Daoy (cell line): ENCODE results near the gene SPOCD1. TPM values are rescaled to one million over a fixed set of nuclear protein-coding genes. Genes with fewer than 3 reads are reported as not detected.
A peak's percentile ranks its signal among the peaks of the same experiment; 100 is the strongest.

Experiments
- DNase-seq: peaks from one replicate; pipeline ENCODE4 v3.0.0-alpha.2; 2015; ENCODE audit warnings: low read depth
- total RNA-seq: library from RNA; depleted of rRNA; stranded (reverse); fragments of >200 nt; shearing (Covaris generic); gene quantifications from 2 replicates; pipeline ENCODE4 v1.2.3, GENCODE V29; 2014

Gene SPOCD1
- total RNA-seq, 1 experiment from 2014 or later: 92.7 TPM

- DNase-seq: no peak
Observed at GRCh38 chr1:31771891-31772668, 43.7 kb downstream of the SPOCD1 start.

GRCh38 chr1:31769720-31770390, 46.0 kb downstream of the SPOCD1 start:
- DNase-seq: no peak

DNA sequence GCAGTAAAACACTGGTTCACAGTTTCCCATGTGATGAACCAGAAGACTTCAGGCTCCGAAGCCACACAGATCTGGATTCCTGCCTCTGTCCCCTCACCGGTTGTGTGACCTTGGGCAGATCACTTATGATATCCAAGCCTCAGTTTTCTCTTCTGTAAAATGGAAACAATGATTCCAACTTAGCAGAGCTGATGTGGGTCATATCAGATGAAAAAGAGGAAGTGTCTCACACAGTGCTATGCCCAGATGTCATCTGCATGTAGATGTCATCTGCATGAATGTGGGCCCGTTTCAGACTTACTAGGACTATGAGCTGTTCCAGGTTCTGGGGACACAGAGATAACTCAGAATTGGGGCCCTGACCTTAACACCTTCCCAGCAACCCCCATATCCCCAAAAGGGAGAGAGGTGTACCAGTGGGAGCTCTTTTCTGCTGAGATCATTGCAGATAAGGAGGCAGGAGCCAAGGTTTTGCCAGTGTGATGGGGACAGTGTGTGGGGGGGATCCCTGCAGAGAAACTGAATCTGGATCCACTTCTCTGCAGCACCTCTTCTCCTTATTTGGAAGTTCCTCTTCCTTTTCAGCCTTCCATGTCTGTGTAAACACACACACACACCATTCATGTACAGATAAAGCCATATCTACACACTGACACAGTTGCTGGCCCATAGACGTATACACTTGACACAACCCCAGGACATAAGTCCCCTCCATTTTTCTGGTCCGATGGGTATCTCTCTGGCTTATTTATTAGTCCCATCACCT, 46.7 kb downstream of the SPOCD1 start:
- no peak for DNase-seq

DNA sequence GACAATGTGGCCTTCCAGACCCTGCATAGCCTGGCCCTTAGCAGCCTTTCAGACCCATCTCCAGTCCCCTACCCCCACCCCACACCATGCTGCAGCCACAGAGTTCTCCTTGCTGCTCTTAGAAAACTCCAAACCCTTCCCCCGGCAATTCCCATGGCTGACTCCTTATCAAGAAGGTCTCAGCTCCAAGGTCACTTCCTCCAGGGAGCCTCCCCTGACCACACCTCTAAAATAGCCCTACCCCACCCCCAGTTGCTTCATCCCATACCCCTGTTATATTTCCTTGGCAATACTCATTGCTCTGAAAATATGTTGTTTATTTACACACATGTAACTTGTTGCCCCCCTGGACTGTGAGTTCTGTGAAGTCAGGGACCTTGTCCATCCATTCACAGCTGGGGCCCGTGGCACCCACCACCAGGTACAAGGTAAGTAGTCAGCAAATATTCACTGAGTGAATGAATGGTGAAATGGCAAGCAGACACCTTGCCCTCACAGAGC, 47.4 kb downstream of the SPOCD1 start:
- no peak for DNase-seq

DNA sequence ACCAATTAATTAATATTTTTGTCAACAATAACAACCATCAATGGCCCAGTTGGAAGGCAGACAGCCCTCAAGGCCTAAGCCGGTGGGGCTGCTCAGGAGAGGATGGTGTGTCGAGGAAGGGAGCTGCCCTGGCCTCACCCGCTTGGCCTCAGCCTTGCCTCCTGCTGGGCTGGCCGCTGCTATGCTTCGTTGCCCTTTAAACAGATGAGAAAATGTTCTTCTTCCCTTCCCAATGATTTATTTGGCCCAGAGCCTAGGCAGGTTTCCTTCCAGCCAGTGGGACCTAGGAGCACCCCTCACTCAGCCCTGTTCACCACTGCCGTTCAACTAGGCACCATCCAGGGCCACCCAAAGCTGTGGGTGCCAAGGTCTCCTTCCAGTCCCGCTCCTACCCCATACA, 48.6 kb downstream of the SPOCD1 start:
- no peak for DNase-seq

DNA sequence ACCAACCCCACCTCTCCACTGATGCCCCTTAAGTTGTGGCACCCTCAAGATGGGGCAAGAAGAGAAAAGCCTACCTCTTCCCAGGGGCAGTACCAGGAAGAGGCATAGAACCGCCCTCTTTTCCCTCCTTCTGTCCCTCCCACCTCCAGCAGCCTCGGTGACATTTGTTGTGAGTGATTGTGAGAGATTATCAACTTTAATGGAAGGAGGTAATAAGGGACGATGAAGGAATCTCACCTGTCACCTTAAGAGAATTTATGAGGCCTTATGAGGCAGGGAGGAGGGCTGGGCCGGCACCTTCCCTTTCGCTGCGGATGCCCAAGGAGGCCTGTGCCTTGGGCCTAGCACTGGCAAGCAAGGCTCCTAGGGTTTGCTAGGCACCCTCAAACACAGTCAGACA, 50.3 kb downstream of the SPOCD1 start:
- no peak for DNase-seq

- DNase-seq: peak; percentile 59
Observed at GRCh38 chr1:31765041-31765467, 50.8 kb downstream of the SPOCD1 start.

DNA sequence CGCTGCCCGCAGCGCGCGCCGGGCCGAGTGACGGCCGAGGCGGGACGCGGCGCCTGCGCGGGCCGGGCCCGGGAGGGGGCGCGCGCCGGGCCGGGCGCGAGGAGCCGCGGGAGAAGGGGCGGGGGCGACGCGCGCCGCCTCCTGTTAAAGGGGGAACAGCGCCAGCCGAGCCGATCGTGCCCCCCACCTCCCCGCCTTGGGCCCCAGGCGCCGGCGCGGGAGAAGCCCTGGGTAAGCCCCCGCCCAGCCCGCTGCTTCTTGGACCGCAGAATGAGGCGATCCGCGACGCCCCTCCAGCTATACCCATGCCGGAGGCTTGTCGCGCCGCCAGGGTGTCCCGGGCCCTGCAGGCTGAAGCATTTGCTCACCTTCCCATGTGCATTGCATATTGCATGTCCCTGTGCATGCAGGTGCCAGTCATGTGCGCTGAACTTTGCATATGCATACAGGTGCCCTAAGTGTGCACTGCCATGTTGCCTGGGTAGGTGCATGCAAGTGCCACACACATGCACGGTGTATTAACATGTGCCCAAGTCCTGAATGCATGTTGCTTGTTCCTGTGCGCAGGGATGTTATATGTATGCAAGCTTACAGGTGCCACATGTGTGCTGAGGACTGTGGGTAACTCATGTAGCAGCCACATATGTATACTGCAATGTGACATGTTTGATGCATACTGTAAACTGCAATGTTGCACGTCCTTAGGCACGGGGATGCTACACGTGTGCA, 51.3 kb downstream of the SPOCD1 start, which contains the start of gene ADGRB2:
Gene ADGRB2, minus strand, starts transcription at position 29 of the 729 bp plus-strand sequence. CDS start 7,119 bp downstream, outside the sequence.
- DNase-seq: peak; percentile 51

DNA sequence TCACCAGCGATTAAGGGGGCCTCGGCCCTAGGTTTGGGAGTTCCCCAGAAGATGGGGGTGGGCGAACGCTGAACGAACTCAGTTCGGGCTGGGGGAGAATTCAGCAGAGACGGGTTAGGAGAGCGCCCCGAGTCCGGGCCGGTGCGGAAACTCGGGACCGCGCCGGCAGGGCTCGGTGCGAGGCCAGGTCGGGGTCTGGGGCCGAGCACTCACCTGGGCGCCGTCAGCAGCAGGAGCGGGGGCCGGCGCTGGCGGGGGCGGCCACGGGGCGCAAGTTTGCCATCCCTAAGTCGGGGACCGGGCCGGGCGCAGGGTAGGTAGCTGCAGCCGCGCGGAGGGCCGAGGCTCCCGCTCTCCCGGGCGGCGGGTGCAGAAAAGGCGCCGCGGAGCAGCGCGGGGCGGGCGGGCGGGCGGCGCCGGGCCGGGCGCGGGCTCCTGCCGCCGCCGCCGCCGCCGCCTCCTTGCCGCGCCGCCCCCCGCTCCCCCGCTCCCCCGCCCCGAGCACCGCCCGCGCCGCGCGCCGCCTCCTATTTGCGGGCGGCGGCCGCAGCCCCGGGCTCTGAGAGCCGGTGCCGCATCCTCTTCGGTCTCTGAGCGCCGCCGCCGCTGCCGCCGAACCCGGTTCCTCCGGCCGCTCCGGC, 52.0 kb downstream of the SPOCD1 start:
- no peak for DNase-seq

- peak; percentile 87 for DNase-seq
Observed at GRCh38 chr1:31762726-31763670, 52.8 kb downstream of the SPOCD1 start.

DNA sequence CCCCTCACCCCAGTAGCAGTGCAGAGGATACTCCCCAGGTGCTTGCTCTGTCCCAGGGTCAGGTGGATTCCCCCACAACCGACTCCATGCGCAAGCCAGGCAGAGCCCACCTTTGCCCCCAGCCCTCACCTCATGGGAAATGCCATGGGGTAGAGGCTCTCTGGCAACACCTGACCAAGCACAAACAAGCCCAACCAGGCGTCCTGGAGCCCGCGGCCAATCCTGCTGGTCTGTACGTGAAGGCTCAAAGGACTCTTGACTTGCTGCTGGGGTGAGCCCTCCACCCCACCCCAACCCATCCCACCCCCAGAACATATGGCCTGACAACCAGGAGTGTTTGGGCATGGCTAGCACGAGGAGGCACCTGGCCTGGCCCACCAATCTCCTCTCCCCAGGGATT, 53.5 kb downstream of the SPOCD1 start:
- no peak for DNase-seq

DNA sequence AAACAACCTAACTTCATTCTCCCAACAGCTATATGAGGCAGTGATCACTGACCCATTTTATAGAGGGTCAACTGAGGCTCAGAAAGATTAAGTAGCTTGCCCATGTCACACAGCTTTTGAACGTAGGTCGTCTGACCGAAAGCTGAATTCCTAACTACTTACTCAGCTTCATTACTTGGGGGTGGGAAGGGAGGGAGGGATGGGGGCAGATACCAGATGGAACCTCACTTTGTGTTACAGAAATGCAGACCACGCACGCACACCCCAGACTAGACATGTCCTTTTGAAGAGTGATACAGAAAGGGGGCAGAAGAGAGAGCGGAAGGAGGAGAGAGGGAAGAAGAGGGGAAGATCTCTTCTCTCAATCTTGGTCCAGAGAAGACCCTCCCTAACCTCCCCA, 53.9 kb downstream of the SPOCD1 start:
- DNase-seq: peak; percentile 66

GRCh38 chr1:31760471-31761470, 55.1 kb downstream of the SPOCD1 start:
- DNase-seq: peak; percentile 87

DNA sequence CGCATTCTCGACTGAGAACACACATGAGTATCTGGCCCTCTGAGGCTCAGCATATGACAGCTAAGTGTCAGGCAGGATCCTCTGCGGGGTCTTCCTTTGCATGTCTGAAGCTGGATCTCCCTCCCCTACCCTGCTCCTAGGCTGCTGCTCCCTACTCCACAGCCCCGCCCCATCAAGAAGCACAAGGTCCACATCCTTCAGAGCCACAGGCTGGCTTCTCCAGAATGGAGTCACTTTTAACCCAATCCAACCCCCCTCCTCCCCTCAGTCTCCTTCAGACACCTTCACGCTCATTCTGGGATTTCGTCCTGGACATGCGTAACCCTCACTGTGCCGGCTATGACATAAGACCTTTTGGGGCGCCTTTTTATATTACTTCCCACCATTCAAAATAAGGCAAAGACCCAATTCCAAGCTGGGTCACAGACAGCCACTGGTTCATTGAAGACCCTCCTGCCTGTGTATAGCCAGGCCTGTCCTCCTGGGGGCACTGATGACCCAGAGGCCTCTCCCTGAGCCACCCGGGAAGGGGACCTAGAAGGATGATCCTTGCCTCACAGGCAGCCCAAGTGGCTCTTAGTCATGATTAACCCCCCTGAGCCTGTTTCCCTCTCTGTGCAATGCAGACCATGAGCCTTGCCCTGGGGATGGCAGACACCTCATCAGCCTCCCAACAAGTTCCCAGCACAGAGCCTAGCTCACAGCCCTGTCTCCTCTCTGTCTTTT, 56.4 kb downstream of the SPOCD1 start:
- peak; percentile 68 for DNase-seq

GRCh38 chr1:31758823-31759222, 57.0 kb downstream of the SPOCD1 start:
- no peak for DNase-seq

DNA sequence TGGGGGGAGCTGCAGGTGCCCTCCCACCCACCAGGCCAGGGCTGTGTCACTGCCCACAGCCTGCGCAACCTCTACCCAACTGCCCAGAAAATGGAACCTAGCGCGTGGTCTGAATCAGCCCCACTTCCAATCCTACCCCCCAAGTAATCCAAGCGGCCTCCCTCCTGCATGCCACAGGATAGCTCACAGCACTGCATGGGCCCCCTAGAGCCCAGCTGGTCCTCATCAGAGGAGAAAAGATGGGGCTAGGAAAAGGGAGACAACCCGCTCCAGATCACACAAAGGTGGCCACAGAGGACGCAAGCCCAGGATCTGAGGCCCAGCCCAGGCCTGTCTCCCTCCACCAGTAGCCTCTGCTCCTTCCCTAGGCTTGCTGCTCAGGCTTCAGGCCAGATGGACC, 57.8 kb downstream of the SPOCD1 start:
- no peak for DNase-seq

DNA sequence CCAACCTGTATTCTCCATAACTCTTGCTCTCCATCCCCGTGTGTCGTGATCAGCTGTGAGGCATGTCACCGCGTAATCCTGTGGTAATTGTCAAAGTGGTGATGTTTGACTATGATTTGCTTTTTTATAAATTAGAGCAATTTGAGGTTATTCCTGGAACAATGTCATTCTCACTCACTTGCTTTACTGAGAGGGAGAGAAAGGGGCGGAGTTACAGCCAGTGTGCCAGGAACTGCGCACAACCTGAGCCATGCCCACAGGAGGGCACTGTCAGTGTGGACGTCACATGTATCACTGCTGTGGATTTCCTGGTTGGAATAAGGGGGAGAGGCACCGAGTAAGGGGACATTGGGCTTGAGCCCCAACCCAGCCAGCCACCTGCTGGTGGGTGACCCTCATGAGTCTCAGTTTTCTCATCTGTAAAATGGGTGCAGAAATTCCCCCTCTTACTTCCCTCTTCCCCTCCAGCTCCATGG, 58.6 kb downstream of the SPOCD1 start:
- no peak for DNase-seq

DNA sequence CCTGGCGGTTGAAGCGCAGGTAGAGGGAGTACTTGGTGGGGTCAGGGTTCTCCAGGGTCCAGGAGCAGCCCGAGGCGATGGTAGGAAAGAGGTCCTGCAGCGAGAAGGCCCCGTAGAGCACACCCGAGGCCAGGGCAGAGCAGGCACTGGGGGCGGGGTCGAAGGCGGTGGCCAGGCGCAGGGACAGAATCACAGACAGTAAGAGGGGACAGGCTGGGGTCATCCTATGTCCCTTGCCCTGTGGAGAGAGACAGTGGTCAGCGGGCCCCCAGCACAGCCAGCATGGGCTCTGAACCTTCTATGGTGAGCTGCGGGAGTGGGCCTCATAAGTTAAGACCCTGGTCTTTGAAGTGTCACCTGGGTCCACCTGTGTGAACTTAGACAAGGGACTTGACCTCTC, 59.2 kb downstream of the SPOCD1 start:
- no peak for DNase-seq
